ENCODE data around the gene G3BP2. TPM values are rescaled to one million over a fixed set of nuclear protein-coding genes. Genes with fewer than 3 reads are reported as not detected.
A peak's percentile ranks its signal among the peaks of the same experiment; 100 is the strongest.

G3BP2 gene
- total and polyA plus RNA-seq, 10 of the 15 experiments (the other 5 are each of a cell fraction or from before 2014, with no cell fraction given) = 22.2 to 176 (median 102) TPM

- no peak for TF ChIP-seq MTA2 (IDR thresholded peaks at IDR 0.05; ENCODE audit: low read depth)
- TF ChIP-seq MTA3 (IDR thresholded peaks at IDR 0.05; ENCODE audit: borderline replicate concordance, low read length) = no peak
- no peak for TF ChIP-seq PAX8 (IDR thresholded peaks at IDR 0.05)
- TF ChIP-seq JUNB (IDR thresholded peaks at IDR 0.05) = no peak; the same call in 1 of the 2 replicates
- TF ChIP-seq POLR2AphosphoS5 (IDR thresholded peaks at IDR 0.05; ENCODE audit: low read length) = peak; percentile 96
- TF ChIP-seq ZBED1 (IDR thresholded peaks at IDR 0.05; ENCODE audit: borderline replicate concordance) = peak; percentile 75; the same call in 1 of the 2 replicates
- TF ChIP-seq CTCF (IDR thresholded peaks at IDR 0.05 in 2 of 3, conservative IDR thresholded peaks at IDR 0.05 in 1 of 3; ENCODE audit: control insufficient read depth in 2 of 3, extremely low read depth in 1 of 3, insufficient read depth in 1 of 3, low read depth in 3 of 3, low read length in 3 of 3) = no peak
- no peak for TF ChIP-seq SIX5 (IDR thresholded peaks at IDR 0.05; ENCODE audit: low read depth, low read length, severe bottlenecking)
- no peak for TF ChIP-seq FOXM1 (IDR thresholded peaks at IDR 0.05; ENCODE audit: low read depth, low read length)
- no peak; a peak in 1 of 4 replicates for TF ChIP-seq IKZF2 (IDR thresholded peaks at IDR 0.05)
- peak; percentile 47; the same call in 1 of the 2 replicates for TF ChIP-seq NR2C1 (IDR thresholded peaks at IDR 0.05)
- no peak for TF ChIP-seq IRF5 (IDR thresholded peaks at IDR 0.05; ENCODE audit: borderline replicate concordance)
- TF ChIP-seq BCL11A (IDR thresholded peaks at IDR 0.05; ENCODE audit: low read depth, low read length) = no peak
- TF ChIP-seq CUX1 (IDR thresholded peaks at IDR 0.05; ENCODE audit: insufficient replicate concordance, low read depth, low read length) = no peak
- no peak for TF ChIP-seq BCLAF1 (IDR thresholded peaks at IDR 0.05)
- TF ChIP-seq CREB1 (IDR thresholded peaks at IDR 0.05; ENCODE audit: low read depth) = peak; percentile 93
Observed at GRCh38 chr4:75673027-75673958, at the start of gene G3BP2 (continued).
